ENCODE data around the gene GNL1. TPM values are rescaled to one million over a fixed set of nuclear protein-coding genes. Genes with fewer than 3 reads are reported as not detected.

The GNL1 gene
- total and polyA plus RNA-seq, 9 of the 15 experiments (the other 6 are each of a cell fraction or from before 2014, with no cell fraction given) = 0.73 to 112 (median 58.0) TPM

DNA sequence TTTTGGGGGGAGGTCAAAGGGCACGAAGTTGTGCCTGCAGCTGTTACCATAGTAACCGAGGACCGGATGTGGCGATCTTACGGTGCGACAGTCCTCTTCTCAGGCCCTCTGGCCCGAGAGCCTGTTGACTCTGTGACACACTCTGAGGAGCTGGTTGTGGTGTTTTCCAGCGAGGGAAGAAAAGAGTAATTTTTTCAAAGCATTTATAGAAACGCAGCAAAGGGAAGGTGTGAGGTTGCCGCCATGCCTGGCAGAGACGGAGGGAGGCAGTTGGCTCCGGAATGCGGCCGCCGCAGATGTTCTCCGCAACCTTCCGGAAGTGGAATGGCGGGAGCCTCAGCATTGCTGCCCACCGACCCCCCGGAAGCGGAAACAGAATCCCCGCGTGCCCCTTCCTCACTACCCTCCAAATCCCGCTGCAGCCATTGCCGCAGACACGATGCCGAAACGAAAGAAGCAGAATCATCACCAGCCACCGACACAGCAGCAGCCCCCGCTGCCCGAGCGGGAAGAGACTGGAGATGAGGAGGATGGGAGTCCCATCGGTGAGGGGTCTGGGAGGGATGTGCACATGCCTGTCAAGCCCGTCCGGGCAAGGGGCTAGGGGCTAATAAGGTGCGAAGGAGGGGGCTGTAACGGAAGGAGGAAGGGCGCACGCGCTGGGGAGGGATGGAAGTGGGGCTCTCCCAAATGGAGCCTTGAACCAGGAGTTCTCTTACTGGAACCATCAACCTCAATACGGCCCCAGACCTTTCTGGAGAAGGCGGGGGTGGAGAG lies 805 bp upstream of the GNL1 start, which contains the start of gene PRR3 (continued):
- TF ChIP-seq, protein P1, sequence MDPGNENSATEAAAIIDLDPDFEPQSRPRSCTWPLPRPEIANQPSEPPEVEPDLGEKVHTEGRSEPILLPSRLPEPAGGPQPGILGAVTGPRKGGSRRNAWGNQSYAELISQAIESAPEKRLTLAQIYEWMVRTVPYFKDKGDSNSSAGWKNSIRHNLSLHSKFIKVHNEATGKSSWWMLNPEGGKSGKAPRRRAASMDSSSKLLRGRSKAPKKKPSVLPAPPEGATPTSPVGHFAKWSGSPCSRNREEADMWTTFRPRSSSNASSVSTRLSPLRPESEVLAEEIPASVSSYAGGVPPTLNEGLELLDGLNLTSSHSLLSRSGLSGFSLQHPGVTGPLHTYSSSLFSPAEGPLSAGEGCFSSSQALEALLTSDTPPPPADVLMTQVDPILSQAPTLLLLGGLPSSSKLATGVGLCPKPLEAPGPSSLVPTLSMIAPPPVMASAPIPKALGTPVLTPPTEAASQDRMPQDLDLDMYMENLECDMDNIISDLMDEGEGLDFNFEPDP (CRISPR knock-in tag; IDR thresholded peaks at IDR 0.05) = no peak
- TF ChIP-seq HNRNPL (IDR thresholded peaks at IDR 0.05; ENCODE audit: low read depth, low read length) = no peak
- peak; percentile 72; the same call in 1 of the 2 replicates for TF ChIP-seq MXI1 (IDR thresholded peaks at IDR 0.05; ENCODE audit: low read depth, low read length)
- no peak for TF ChIP-seq TAF15 (IDR thresholded peaks at IDR 0.05; ENCODE audit: low read depth, low read length)
- TF ChIP-seq NBN (IDR thresholded peaks at IDR 0.05; ENCODE audit: low read depth) = peak; percentile 4; the same call in 1 of the 2 replicates
- no peak for TF ChIP-seq ZNF212 (CRISPR knock-in tag; IDR thresholded peaks at IDR 0.05)
- TF ChIP-seq MYC (IDR thresholded peaks at IDR 0.05; ENCODE audit: low read depth, low read length) = peak; percentile 100
- peak; percentile 96 for TF ChIP-seq MYC (CRISPR knock-in tag; IDR thresholded peaks at IDR 0.05; ENCODE audit: borderline replicate concordance, low read depth)
- TF ChIP-seq, protein P2, sequence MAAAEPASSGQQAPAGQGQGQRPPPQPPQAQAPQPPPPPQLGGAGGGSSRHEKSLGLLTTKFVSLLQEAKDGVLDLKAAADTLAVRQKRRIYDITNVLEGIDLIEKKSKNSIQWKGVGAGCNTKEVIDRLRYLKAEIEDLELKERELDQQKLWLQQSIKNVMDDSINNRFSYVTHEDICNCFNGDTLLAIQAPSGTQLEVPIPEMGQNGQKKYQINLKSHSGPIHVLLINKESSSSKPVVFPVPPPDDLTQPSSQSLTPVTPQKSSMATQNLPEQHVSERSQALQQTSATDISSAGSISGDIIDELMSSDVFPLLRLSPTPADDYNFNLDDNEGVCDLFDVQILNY (CRISPR knock-in tag; IDR thresholded peaks at IDR 0.05) = peak; percentile 62; the same call in 1 of the 2 replicates
- peak; percentile 57 for TF ChIP-seq POLR2AphosphoS5 (IDR thresholded peaks at IDR 0.05; ENCODE audit: control insufficient read depth, insufficient read depth, low read depth, low read length)
- TF ChIP-seq RAD51 (IDR thresholded peaks at IDR 0.05; ENCODE audit: borderline replicate concordance, low read depth) = 0 out of 2 replicates have a peak, but pooled peaks have one; percentile 10
- TF ChIP-seq TGIF2 (CRISPR knock-in tag; IDR thresholded peaks at IDR 0.05) = no peak
- TF ChIP-seq HMGN3 (IDR thresholded peaks at IDR 0.05; ENCODE audit: borderline replicate concordance, extremely low read depth, insufficient read length, low read depth, low read length) = no peak
- no peak for TF ChIP-seq SREBF1 (IDR thresholded peaks at IDR 0.05; ENCODE audit: borderline replicate concordance, low read depth, low read length)
- no peak for TF ChIP-seq ZNF57 (CRISPR knock-in tag; IDR thresholded peaks at IDR 0.05)
- no peak; the same call in 1 of the 2 replicates for TF ChIP-seq CHAMP1 (IDR thresholded peaks at IDR 0.05)
- TF ChIP-seq PCBP1 (IDR thresholded peaks at IDR 0.05; ENCODE audit: low read depth, low read length, poor library complexity, severe bottlenecking) = peak; percentile 12
- no peak for TF ChIP-seq MYNN (IDR thresholded peaks at IDR 0.05)
- no peak for TF ChIP-seq MYNN (CRISPR knock-in tag; IDR thresholded peaks at IDR 0.05)
- TF ChIP-seq GATA2 (CRISPR knock-in tag; IDR thresholded peaks at IDR 0.05) = no peak
- TF ChIP-seq CEBPG (CRISPR knock-in tag; IDR thresholded peaks at IDR 0.05) = no peak
- TF ChIP-seq CEBPG (tag; conservative IDR thresholded peaks at IDR 0.05 in 1 of 2, IDR thresholded peaks at IDR 0.05 in 1 of 2) = no peak
- TF ChIP-seq ZBTB8A (IDR thresholded peaks at IDR 0.05; ENCODE audit: partially characterized antibody) = no peak
- no peak for TF ChIP-seq ZNF354B (CRISPR knock-in tag; IDR thresholded peaks at IDR 0.05)
- peak; percentile 88 for TF ChIP-seq EGR1 (conservative IDR thresholded peaks at IDR 0.05)
- TF ChIP-seq EP300 (IDR thresholded peaks at IDR 0.05; ENCODE audit: low read length) = peak; percentile 57

Data from K562 (cell line).